Esophagus squamous epithelium (tissue), 5 donors: Measurements from ENCODE around the gene RPTOR. TPM values are rescaled to one million over a fixed set of nuclear protein-coding genes. Genes with fewer than 3 reads are reported as not detected.

Experiments
- DNase-seq: peaks from one replicate; lab custom pipeline; 2025; lab: John Stamatoyannopoulos, UW
- H3K27ac ChIP-seq, 4 donors: fragments of 200-600 bp; sonication (generic); one replicate each; pipeline ENCODE4 v1.5.1; 2016 to 2019; ENCODE audit warnings: mild to moderate bottlenecking in 1 of 4
- H3K27me3 ChIP-seq, 4 donors: fragments of 200-600 bp; sonication (generic); 1 replicate in 3 of 4; 2 replicates in 1 of 4; pipeline versions ENCODE4 v1.5.1 to v1.6.0; 2017 to 2021; ENCODE audit warnings: antibody characterized with exemption in 1 of 4
- H3K36me3 ChIP-seq, 3 donors: fragments of 200-600 bp; sonication (generic); one replicate each; pipeline ENCODE4 v1.5.1; 2016 to 2019
- H3K4me1 ChIP-seq, 3 donors: fragments of 200-600 bp; sonication (generic); one replicate each; pipeline ENCODE4 v1.5.1; 2017 to 2019
- H3K4me3 ChIP-seq, 4 donors: fragments of 200-600 bp; sonication (generic); 1 replicate in 3 of 4; 2 replicates in 1 of 4; pipeline ENCODE4 v1.5.1; 2016 to 2019; ENCODE audit warnings: mild to moderate bottlenecking in 2 of 4, moderate library complexity in 1 of 4
- H3K9me3 ChIP-seq, 3 donors: fragments of 200-600 bp; sonication (generic); one replicate each; pipeline ENCODE4 v1.5.1; 2016 to 2019
- POLR2A ChIP-seq, 4 donors: fragments of 450-650 bp; IDR thresholded peaks; one replicate each; pipeline ENCODE4 v1.6.1; 2017; ENCODE audit warnings: antibody characterized with exemption in 4 of 4, mild to moderate bottlenecking in 4 of 4, moderate library complexity in 3 of 4
- WGBS, 2 donors: methylation state at CpG; one replicate each; pipeline ENCODE4 v1.1.5; 2018; 5-methylcytosine and 5-hydroxymethylcytosine counted together
- intact Hi-C: fragments of 100-400 bp; cut with DNase I; formaldehyde crosslinking; loops from one replicate; pipeline ENCODE4 v1.15.0; 2022
- total RNA-seq, 4 donors: library from RNA; depleted of rRNA; stranded (reverse); fragments of >200 nt; gene quantifications; one replicate each; pipeline ENCODE4 v1.1.0, GENCODE V29; 2016
- TF ChIP-seq, protein P1 (sequence below), 6 experiments: fragments of 450-650 bp in 4 of 6; fragments of 200-600 bp in 2 of 6; sonication (generic) in 2 of 6; IDR thresholded peaks; one replicate each; pipeline ENCODE4 v1.5.1; 2016 to 2019; ENCODE audit warnings: antibody characterized with exemption in 6 of 6, mild to moderate bottlenecking in 4 of 6, moderate library complexity in 4 of 6
- donor health status: DM: yes; HTN: yes; CAD: no.

Gene RPTOR
- total RNA-seq, 4 donors from 2014 or later, result 11.7 to 27.8 (median 22.8) TPM

DNA sequence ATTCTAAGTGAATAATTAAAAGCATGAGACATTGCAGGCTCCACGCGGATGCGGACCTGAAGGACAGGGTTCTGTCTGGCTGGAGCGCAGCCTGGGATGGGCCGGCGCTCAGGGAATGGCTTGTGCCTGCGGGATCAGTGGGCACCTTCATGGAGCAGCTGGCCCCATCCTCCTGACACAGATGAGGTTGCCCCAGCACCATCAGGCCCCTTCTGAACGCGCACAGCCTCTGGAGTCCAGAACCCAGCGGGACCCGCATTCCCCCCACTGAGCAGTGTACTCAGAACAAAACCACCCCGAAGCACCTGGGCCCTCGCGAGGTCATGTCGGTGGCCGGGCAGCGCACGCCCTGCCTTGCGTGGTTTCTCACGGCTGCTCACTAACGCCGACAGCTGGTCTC lies 376.5 kb downstream of the RPTOR start:
- Histone ChIP-seq H3K36me3 (peaks cover 6 to 92% (median 12%) of the 10 kb centered on the region in 3 donors), H3K27ac (no peak overlapping the region), H3K27me3 (no peaks in the 10 kb centered on the region), H3K4me1 (peaks cover 0 to 13% (median 5%) of the 10 kb centered on the region in 3 donors), H3K4me3 (no peak overlapping the region), H3K9me3 (no peaks in the 10 kb centered on the region)
- DNase-seq, result no peak
- TF ChIP-seq POLR2A (IDR thresholded peaks at IDR 0.05), result no peak
- TF ChIP-seq, protein P1, sequence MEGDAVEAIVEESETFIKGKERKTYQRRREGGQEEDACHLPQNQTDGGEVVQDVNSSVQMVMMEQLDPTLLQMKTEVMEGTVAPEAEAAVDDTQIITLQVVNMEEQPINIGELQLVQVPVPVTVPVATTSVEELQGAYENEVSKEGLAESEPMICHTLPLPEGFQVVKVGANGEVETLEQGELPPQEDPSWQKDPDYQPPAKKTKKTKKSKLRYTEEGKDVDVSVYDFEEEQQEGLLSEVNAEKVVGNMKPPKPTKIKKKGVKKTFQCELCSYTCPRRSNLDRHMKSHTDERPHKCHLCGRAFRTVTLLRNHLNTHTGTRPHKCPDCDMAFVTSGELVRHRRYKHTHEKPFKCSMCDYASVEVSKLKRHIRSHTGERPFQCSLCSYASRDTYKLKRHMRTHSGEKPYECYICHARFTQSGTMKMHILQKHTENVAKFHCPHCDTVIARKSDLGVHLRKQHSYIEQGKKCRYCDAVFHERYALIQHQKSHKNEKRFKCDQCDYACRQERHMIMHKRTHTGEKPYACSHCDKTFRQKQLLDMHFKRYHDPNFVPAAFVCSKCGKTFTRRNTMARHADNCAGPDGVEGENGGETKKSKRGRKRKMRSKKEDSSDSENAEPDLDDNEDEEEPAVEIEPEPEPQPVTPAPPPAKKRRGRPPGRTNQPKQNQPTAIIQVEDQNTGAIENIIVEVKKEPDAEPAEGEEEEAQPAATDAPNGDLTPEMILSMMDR (IDR thresholded peaks at IDR 0.05), result no peak
- intact Hi-C loops, result no loop called here
- WGBS, 2 donors, result 93 to 96% methylated on average over 11 to 20 of the region's 22 CpGs

DNA sequence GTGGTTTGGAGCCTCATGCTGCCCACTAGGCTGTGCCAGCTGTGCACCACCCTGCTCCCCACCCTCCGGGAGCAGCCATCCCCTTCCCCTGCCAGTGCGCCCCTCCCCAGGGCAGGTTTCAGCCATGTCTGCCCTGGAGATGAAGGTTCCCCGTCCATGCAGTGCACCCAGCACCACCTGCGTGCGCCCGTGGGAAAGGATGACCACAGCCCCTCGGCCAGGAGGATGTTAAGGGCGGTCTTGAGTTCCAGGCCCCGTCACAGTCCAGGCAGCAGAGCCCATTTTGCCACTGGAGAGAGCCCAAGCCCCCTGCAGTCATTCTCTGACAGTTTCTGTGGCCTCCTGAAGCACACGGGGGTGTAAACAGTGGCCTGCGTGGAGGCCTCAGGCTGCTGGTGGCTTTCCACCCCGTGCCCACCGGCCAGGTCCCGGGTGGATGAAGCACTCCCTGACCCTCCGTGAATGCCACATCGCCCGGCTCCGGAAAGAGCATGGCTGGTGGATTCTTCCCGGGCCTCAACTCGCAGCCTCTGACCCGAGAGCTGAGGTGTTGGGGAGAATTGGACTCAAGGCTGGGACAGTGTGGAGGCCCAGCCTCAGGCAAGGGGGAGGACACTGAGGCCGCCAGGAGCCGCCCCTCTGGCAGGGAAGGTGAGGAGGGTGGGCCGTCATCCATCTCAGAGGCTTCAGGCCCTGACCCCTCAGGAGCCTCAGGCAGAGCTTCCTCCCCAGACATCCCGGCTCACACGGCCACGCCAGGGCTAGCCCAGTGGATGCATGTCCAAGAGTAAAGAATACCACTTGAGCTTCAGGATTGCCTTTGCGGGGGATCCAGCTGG lies 377.3 kb downstream of the RPTOR start:
- Histone ChIP-seq H3K27me3 (no peaks in the 10 kb centered on the region), H3K4me3 (no peak overlapping the region), H3K9me3 (no peaks in the 10 kb centered on the region), H3K27ac (no peak overlapping the region), H3K4me1 (peaks cover 0 to 18% (median 5%) of the 10 kb centered on the region in 3 donors), H3K36me3 (peaks cover 6 to 94% (median 13%) of the 10 kb centered on the region in 3 donors)
- TF ChIP-seq, protein P1 (IDR thresholded peaks at IDR 0.05), result no peak
- TF ChIP-seq POLR2A (IDR thresholded peaks at IDR 0.05), result no peak
- no peak for DNase-seq
- intact Hi-C loops, result no loop called here
- 85 to 94% methylated on average over 6 to 8 of the region's 28 CpGs for WGBS, 2 donors

DNA sequence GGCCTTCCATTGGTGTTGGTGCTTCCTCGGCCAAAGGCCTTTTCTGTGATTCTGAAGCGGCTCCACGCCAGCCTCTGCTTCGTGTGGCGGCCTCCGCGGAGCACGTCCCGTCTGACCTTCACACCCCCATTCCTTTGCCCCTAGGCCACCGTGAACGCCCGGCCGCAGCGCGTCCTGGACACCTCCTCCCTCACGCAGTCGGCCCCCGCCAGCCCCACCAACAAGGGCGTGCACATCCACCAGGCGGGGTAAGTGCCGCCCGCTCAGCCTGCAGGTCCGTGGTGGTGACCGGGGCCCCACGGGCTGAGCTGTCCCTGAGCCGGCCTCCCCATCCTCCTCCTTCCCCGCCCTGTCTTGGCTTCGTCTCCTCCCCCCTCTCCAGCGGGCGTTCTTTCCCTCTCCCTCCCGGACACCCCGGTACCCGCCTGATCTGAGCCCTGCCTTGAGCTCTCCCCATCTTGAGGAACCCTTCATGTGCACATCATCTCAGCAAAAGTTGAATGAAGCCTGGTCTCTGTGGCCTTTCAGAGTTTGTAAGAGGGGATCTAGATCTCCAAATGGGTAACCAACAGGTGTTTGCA lies 378.0 kb downstream of the RPTOR start:
- Histone ChIP-seq H3K36me3 (peaks cover 6 to 96% (median 13%) of the 10 kb centered on the region in 3 donors), H3K27me3 (no peaks in the 10 kb centered on the region), H3K27ac (no peak overlapping the region), H3K4me1 (peaks cover 0 to 25% (median 5%) of the 10 kb centered on the region in 3 donors), H3K9me3 (no peaks in the 10 kb centered on the region), H3K4me3 (no peak overlapping the region)
- intact Hi-C loops, result no loop called here
- TF ChIP-seq, protein P1 (IDR thresholded peaks at IDR 0.05), result no peak
- no peak for TF ChIP-seq POLR2A (IDR thresholded peaks at IDR 0.05)
- 90 to 91% methylated on average over 20 to 24 of the region's 33 CpGs for whole genome bisulfite sequencing, 2 donors
- DNase-seq, result no peak

DNA sequence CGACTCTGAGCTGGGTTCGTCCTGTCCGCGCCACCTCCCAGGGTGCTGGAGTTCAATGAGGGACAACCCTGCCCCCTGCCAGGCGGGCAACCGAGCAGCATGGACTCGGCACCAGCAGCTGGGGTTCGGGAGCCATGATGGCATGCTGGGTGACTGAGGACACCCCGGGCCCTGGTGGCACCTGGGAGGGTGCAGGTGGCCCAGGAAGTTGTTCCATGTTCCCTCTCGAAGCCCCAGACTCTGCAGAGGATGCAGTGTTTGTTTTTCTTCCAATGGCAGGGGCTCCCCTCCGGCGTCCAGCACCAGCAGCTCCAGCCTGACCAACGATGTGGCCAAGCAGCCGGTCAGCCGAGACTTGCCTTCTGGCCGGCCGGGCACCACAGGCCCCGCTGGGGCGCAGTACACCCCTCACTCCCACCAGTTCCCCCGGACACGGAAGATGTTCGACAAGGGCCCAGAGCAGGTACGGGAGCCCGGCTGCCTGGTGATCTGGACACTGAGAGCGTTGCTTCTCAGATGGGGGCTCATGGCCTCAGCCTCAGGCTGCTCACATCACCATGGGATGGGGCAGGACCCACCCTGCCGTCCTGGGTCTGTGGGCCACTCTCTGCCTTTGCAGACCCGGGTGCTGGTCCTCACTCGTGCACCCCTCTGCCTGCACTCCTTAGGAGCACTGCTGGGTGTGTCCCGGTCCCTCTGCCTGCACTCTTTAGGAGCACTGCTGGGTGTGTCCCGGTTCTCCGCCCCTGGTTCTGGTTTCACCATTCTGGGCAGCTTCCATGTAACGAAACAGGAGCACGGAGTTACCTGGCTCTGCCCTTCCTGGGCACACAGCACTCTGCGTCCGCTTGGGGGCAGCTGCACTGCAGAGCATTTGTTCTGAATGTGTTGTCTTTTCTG lies 378.8 kb downstream of the RPTOR start:
- H3K9me3 ChIP-seq, result no peaks in the 10 kb centered on the region
- no peak for DNase-seq
- no peak for TF ChIP-seq POLR2A (IDR thresholded peaks at IDR 0.05)
- TF ChIP-seq, protein P1 (IDR thresholded peaks at IDR 0.05), result no peak
- H3K4me1 ChIP-seq, result peaks cover 0 to 25% (median 5%) of the 10 kb centered on the region in 3 donors
- WGBS, 2 donors, result 91 to 93% methylated on average over 6 of the region's 35 CpGs
- H3K27ac ChIP-seq, result no peak overlapping the region
- peaks cover 6 to 92% (median 13%) of the 10 kb centered on the region in 3 donors for H3K36me3 ChIP-seq
- no peak overlapping the region for H3K4me3 ChIP-seq
- no peaks in the 10 kb centered on the region for H3K27me3 ChIP-seq
- intact Hi-C loops, result no loop called here
